ENCODE measurements around the gene PRMT6.

The PRMT6 gene

GRCh38 chr1:107096690-107097089 lies 40.2 kb downstream of the PRMT6 start:
- DNase-seq: no peak

GRCh38 chr1:107098961-107099360 lies 42.5 kb downstream of the PRMT6 start:
- DNase-seq: no peak

GRCh38 chr1:107100331-107100984 lies 44.0 kb downstream of the PRMT6 start:
- peak; percentile 5 for DNase-seq

GRCh38 chr1:107105914-107106313 lies 49.4 kb downstream of the PRMT6 start:
- DNase-seq: no peak

Measured in EL (cell line).